H1 (cell line): ENCODE data around the gene EDEM2. TPM values are rescaled to one million over a fixed set of nuclear protein-coding genes. Genes with fewer than 3 reads are reported as not detected.

Experiments used
- CTCF ChIA-PET: fragments of 300-600 bp; sonication (Branson Sonifier 250); formaldehyde crosslinking; loops from one replicate; lab custom pipeline; 2021; ENCODE audit not compliant: partially characterized antibody; lab: Charles Lee
- POLR2A ChIA-PET: fragments of 300-600 bp; sonication (Branson Sonifier 250); formaldehyde crosslinking; loops from one replicate; lab custom pipeline; 2021; ENCODE audit warnings: inconsistent platforms; ENCODE audit not compliant: partially characterized antibody; lab: Charles Lee
- DNase-seq, 2 experiments: peaks; one replicate each; pipeline versions ENCODE4 v3.0.0 to v3.0.0-alpha.2; 2010 to 2022; ENCODE audit warnings: low spot score in 2 of 2, low read depth in 1 of 2, mixed read lengths in 1 of 2
- FAIRE-seq: peaks from 2 replicates; lab custom pipeline; 2011; peaks lifted over from hg19 to GRCh38; lab: Jason Lieb, UNC
- H2AFZ ChIP-seq: 2 replicates; pipeline ENCODE4 v1.8.1; 2012; ENCODE audit warnings: low read length, inconsistent platforms
- H2AK5ac ChIP-seq: 2 replicates; pipeline ENCODE4 v1.6.1; 2013; ENCODE audit warnings: low read depth, low read length
- H2BK120ac ChIP-seq: replicated peaks from 2 replicates; pipeline ENCODE3; 2013; ENCODE audit warnings: low read depth, low read length, inconsistent platforms
- H2BK12ac ChIP-seq: 2 replicates; pipeline ENCODE4 v1.6.1; 2013; ENCODE audit warnings: low read depth, low read length
- H2BK15ac ChIP-seq: 2 replicates; pipeline ENCODE4 v1.6.1; 2013; ENCODE audit warnings: low read length
- H2BK20ac ChIP-seq: 2 replicates; pipeline ENCODE4 v1.6.1; 2013; ENCODE audit warnings: low read length
- H2BK5ac ChIP-seq: 2 replicates; pipeline ENCODE4 v1.6.1; 2013; ENCODE audit warnings: low read depth, low read length
- H3K14ac ChIP-seq: 2 replicates; pipeline ENCODE4 v1.6.1; 2013; ENCODE audit warnings: inconsistent platforms; ENCODE audit not compliant: insufficient read length
- H3K18ac ChIP-seq: 2 replicates; pipeline ENCODE4 v1.6.1; 2013; ENCODE audit warnings: low read length; ENCODE audit errors: extremely low read depth
- H3K23ac ChIP-seq: 2 replicates; pipeline ENCODE4 v1.6.1; 2013; ENCODE audit warnings: inconsistent platforms; ENCODE audit not compliant: insufficient read length
- H3K23me2 ChIP-seq: 2 replicates; pipeline ENCODE4 v1.6.1; 2013; ENCODE audit warnings: low read depth, low read length
- H3K27ac ChIP-seq: 2 replicates; pipeline ENCODE4 v1.6.1; 2011; ENCODE audit warnings: low read depth, low read length, inconsistent platforms
- H3K27me3 ChIP-seq, 4 experiments: replicated peaks in 1 of 4; 1 replicate in 1 of 4; 2 replicates in 3 of 4; pipeline versions ENCODE4 v1.6.1 to v1.8.1; 2011 to 2013; ENCODE audit warnings: low read length in 3 of 4, mild to moderate bottlenecking in 3 of 4, inconsistent platforms in 2 of 4, mixed read lengths in 2 of 4, moderate library complexity in 1 of 4; ENCODE audit not compliant: control insufficient read depth in 3 of 4, insufficient read depth in 3 of 4; ENCODE audit errors: extremely low read depth in 1 of 4
- H3K36me3 ChIP-seq, 4 experiments: 2 replicates each; pipeline versions ENCODE4 v1.6.1 to v1.8.1; 2011 to 2013; ENCODE audit warnings: mild to moderate bottlenecking in 4 of 4, low read length in 3 of 4, moderate library complexity in 2 of 4, control low read depth in 1 of 4, inconsistent platforms in 1 of 4; ENCODE audit not compliant: insufficient read depth in 4 of 4, control insufficient read depth in 2 of 4
- H3K4ac ChIP-seq: replicated peaks from 2 replicates; pipeline ENCODE3; 2013; ENCODE audit warnings: low read length, low read depth, mixed read lengths, inconsistent platforms; ENCODE audit not compliant: insufficient read length
- H3K4me1 ChIP-seq, 4 experiments: replicated peaks in 1 of 4; 1 replicate in 1 of 4; 2 replicates in 3 of 4; pipeline versions ENCODE4 v1.6.1 to v1.8.1; 2011 to 2013; ENCODE audit warnings: low read length in 3 of 4, inconsistent platforms in 2 of 4, mixed read lengths in 1 of 4; ENCODE audit not compliant: insufficient read depth in 4 of 4, control insufficient read depth in 3 of 4
- H3K4me2 ChIP-seq, 2 experiments: 2 replicates each; pipeline versions ENCODE4 v1.6.1 to v1.8.1; 2011 to 2013; ENCODE audit warnings: low read depth in 2 of 2, low read length in 2 of 2, control low read depth in 1 of 2, inconsistent platforms in 1 of 2, mild to moderate bottlenecking in 1 of 2; ENCODE audit not compliant: insufficient read depth in 1 of 2
- H3K4me3 ChIP-seq, 4 experiments: fragments of 200-600, 300-600 bp in 1 of 4; sonication (generic), shearing (Covaris generic), sonication (Bioruptor Twin) in 1 of 4; 2 replicates each; pipeline versions ENCODE4 v1.5.1 to v1.8.1; 2011 to 2016; ENCODE audit warnings: low read length in 4 of 4, low read depth in 3 of 4, control low read depth in 2 of 4, inconsistent platforms in 2 of 4, mild to moderate bottlenecking in 2 of 4, mixed read lengths in 1 of 4, moderate library complexity in 1 of 4; ENCODE audit not compliant: insufficient read depth in 2 of 4; ENCODE audit errors: extremely low read depth in 1 of 4
- H3K56ac ChIP-seq: replicated peaks from 2 replicates; pipeline ENCODE3; 2013; ENCODE audit warnings: low read depth, mild to moderate bottlenecking, mixed read lengths, low read length, inconsistent platforms; ENCODE audit not compliant: insufficient read length
- H3K79me1 ChIP-seq: 2 replicates; pipeline ENCODE4 v1.6.1; 2013; ENCODE audit warnings: low read depth, low read length, control low read depth
- H3K79me2 ChIP-seq, 2 experiments: 2 replicates each; pipeline versions ENCODE4 v1.6.1 to v1.8.1; 2012 to 2013; ENCODE audit warnings: low read length in 2 of 2, mild to moderate bottlenecking in 2 of 2, inconsistent platforms in 1 of 2; ENCODE audit not compliant: insufficient read depth in 2 of 2, control insufficient read depth in 1 of 2
- H3K9ac ChIP-seq, 4 experiments: replicated peaks in 1 of 4; 1 replicate in 1 of 4; 2 replicates in 3 of 4; pipeline versions ENCODE4 v1.6.1 to v1.8.1; 2011 to 2013; ENCODE audit warnings: low read depth in 3 of 4, low read length in 3 of 4, control low read depth in 2 of 4, mild to moderate bottlenecking in 2 of 4, moderate library complexity in 2 of 4, inconsistent platforms in 1 of 4; ENCODE audit errors: extremely low read depth in 1 of 4
- H3K9me3 ChIP-seq, 2 experiments: 2 replicates each; pipeline versions ENCODE4 v1.6.1 to v1.8.1; 2012 to 2013; ENCODE audit warnings: mild to moderate bottlenecking in 2 of 2, moderate library complexity in 2 of 2, control low read depth in 1 of 2, inconsistent platforms in 1 of 2, low read depth in 1 of 2, low read length in 1 of 2, mixed read lengths in 1 of 2; ENCODE audit not compliant: insufficient read depth in 2 of 2
- H4K20me1 ChIP-seq, 2 experiments: replicated peaks in 1 of 2; 2 replicates each; pipeline versions ENCODE3 to v1.8.1; 2011 to 2013; ENCODE audit warnings: inconsistent platforms in 2 of 2, low read length in 2 of 2, mild to moderate bottlenecking in 1 of 2; ENCODE audit not compliant: insufficient read depth in 2 of 2, control insufficient read depth in 1 of 2
- H4K5ac ChIP-seq: 2 replicates; pipeline ENCODE4 v1.6.1; 2013; ENCODE audit warnings: low read length, low read depth, mixed read lengths, inconsistent platforms; ENCODE audit not compliant: insufficient read length
- H4K8ac ChIP-seq: 2 replicates; pipeline ENCODE4 v1.8.0; 2013; ENCODE audit warnings: mild to moderate bottlenecking, moderate library complexity, low read length, inconsistent platforms; ENCODE audit not compliant: insufficient read depth; ENCODE audit errors: extremely low read depth
- H4K91ac ChIP-seq: replicated peaks from 2 replicates; pipeline ENCODE3; 2013; ENCODE audit warnings: low read length, mixed read lengths, inconsistent platforms; ENCODE audit not compliant: insufficient read length
- CBX5 ChIP-seq: fragments of 300-800, 300-1000 bp; sonication (generic); IDR thresholded peaks from 2 replicates; pipeline ENCODE4 v1.7.1; 2016; ENCODE audit warnings: antibody characterized with exemption, low read length, low read depth
- CHD1 ChIP-seq: IDR thresholded peaks from 2 replicates; pipeline ENCODE4 v1.6.1; 2012; ENCODE audit warnings: low read depth, low read length, improper control_type of control experiment
- RNF2 ChIP-seq: fragments of 200-900, 300-1000 bp; sonication (generic); IDR thresholded peaks from 2 replicates; pipeline ENCODE4 v1.7.1; 2016; ENCODE audit warnings: borderline replicate concordance, low read depth, mild to moderate bottlenecking, antibody characterized with exemption, low read length; ENCODE audit not compliant: poor library complexity, severe bottlenecking; ENCODE audit errors: missing control alignments
- SP4 ChIP-seq: IDR thresholded peaks from 2 replicates; pipeline ENCODE4 v1.6.1; 2012; ENCODE audit warnings: low read length, inconsistent platforms
- WGBS, 2 experiments: shearing (Covaris generic) in 1 of 2; methylation state at CpG; one replicate each; pipeline versions ENCODE4 v1.1.6 to v1.1.7; 2013 to 2015; ENCODE audit warnings: low lambda C conversion rate in 2 of 2, mixed read lengths in 2 of 2, inconsistent platforms in 1 of 2, low coverage in 1 of 2, missing lambda C conversion rate in 1 of 2; ENCODE audit not compliant: insufficient replicate concordance in 2 of 2, insufficient coverage in 1 of 2, insufficient read length in 1 of 2; ENCODE audit errors: extremely low coverage in 1 of 2, missing lambda C conversion rate in 1 of 2; 5-methylcytosine and 5-hydroxymethylcytosine counted together
- polyA plus RNA-seq, 7 experiments: library from polyadenylated mRNA; depleted of rRNA in 3 of 7; stranded (reverse) in 5 of 7; unstranded in 2 of 7; fragments of >200 nt in 5 of 7; fragments of 200-250 nt in 2 of 7; gene quantifications; 1 replicate in 5 of 7; 2 replicates in 1 of 7; 4 replicates in 1 of 7; pipeline versions ENCODE4 v1.2.1 to v1.2.3, GENCODE V29; 2011 to 2013; ENCODE audit warnings: missing spikeins in 2 of 7, mixed read lengths in 2 of 7
- total RNA-seq: library from RNA; stranded (reverse); fragmentation: NEBNext Ultra II Directional; extraction: Animal tissue kit (Norgen Biotek cat#: 25700); gene quantifications from 2 replicates; pipeline ENCODE4 v1.2.1, GENCODE V29; 2021
- TF ChIP-seq, protein P1 (sequence below): IDR thresholded peaks from 2 replicates; pipeline ENCODE4 v1.6.1; 2011; ENCODE audit warnings: low read depth, mild to moderate bottlenecking, low read length; ENCODE audit not compliant: insufficient read depth

Gene EDEM2
- total and polyA plus RNA-seq, 2 of the 8 experiments (the other 6 are each of a cell fraction or from before 2014, with no cell fraction given): 15.2 to 19.6 TPM

GRCh38 chr20:35187584-35188190 lies 40.6 kb upstream of the EDEM2 start:
- H3K27ac ChIP-seq: no peak overlapping the region
- no peak overlapping the region for H2BK120ac ChIP-seq
- H3K14ac ChIP-seq: no peak overlapping the region
- no peak overlapping the region for H2AK5ac ChIP-seq
- CTCF ChIA-PET: interaction anchor here (1.0 to 1.5 kb wide), 3 partner anchors 22 to 92 kb away, joined by 4 to 6 read pairs (median 5); no protein-coding TSS in a partner anchor
- no peak overlapping the region for H3K56ac ChIP-seq
- no peaks in the 10 kb centered on the region for H3K23me2 ChIP-seq
- no peaks in the 10 kb centered on the region; a peak in 2 of 7 replicates for H3K27me3 ChIP-seq
- no peak overlapping the region for H2BK20ac ChIP-seq
- no peak overlapping the region for H3K9ac ChIP-seq
- FAIRE-seq: no peak
- H3K79me1 ChIP-seq: no peaks in the 10 kb centered on the region
- no peak overlapping the region for H2BK5ac ChIP-seq
- H3K79me2 ChIP-seq: no peaks in the 10 kb centered on the region
- WGBS, 2 experiments: 90% methylated on average over 5 of the region's 5 CpGs; no CpG with 5 or more reads in 1 of the 2 experiments
- H3K4me2 ChIP-seq: no peak overlapping the region
- no peaks in the 10 kb centered on the region for H4K20me1 ChIP-seq
- no peak overlapping the region for H3K18ac ChIP-seq
- H2BK12ac ChIP-seq: no peak overlapping the region
- H3K9me3 ChIP-seq: peaks cover 0 to 6% of the 10 kb centered on the region in 2 experiments; a peak in 1 of 4 replicates
- H2AFZ ChIP-seq: no peak overlapping the region
- no peak for DNase-seq
- no peak overlapping the region for H3K23ac ChIP-seq
- no peak overlapping the region for H4K91ac ChIP-seq
- H3K36me3 ChIP-seq: no peaks in the 10 kb centered on the region
- POLR2A ChIA-PET: no interaction called here
- TF ChIP-seq, protein P1, sequence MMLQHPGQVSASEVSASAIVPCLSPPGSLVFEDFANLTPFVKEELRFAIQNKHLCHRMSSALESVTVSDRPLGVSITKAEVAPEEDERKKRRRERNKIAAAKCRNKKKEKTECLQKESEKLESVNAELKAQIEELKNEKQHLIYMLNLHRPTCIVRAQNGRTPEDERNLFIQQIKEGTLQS: no peak
- TF ChIP-seq CBX5: no peak
- no peak for TF ChIP-seq SP4
- no peak for TF ChIP-seq RNF2
- no peak for TF ChIP-seq CHD1
- H2BK15ac ChIP-seq: no peak overlapping the region
- H3K4me1 ChIP-seq: peaks cover 0 to 6% (median 0%) of the 10 kb centered on the region in 4 experiments; a peak in 3 of 7 replicates
- H3K4ac ChIP-seq: no peak overlapping the region
- no peak overlapping the region for H4K8ac ChIP-seq
- no peak overlapping the region for H4K5ac ChIP-seq
- no peak overlapping the region for H3K4me3 ChIP-seq
